H9 (cell line): Measurements from ENCODE around the gene AR. TPM values are rescaled to one million over a fixed set of nuclear protein-coding genes. Genes with fewer than 3 reads are reported as not detected.

Source experiments
- DNase-seq: peaks from one replicate; pipeline ENCODE4 v3.0.0-alpha.2; 2017
- H2AFZ ChIP-seq: one replicate; pipeline ENCODE4 v1.6.1; 2013; ENCODE audit warnings: mild to moderate bottlenecking, low read length, control low read depth, moderate library complexity
- H2AK5ac ChIP-seq: 2 replicates; pipeline ENCODE4 v1.6.1; 2013; ENCODE audit warnings: low read length, control low read depth, mixed read lengths; ENCODE audit not compliant: insufficient read length
- H2BK120ac ChIP-seq: one replicate; pipeline ENCODE4 v1.6.1; 2013; ENCODE audit warnings: low read depth, mild to moderate bottlenecking, low read length, control low read depth, inconsistent platforms; ENCODE audit not compliant: poor library complexity, severe bottlenecking
- H2BK12ac ChIP-seq: 2 replicates; pipeline ENCODE4 v1.6.1; 2013; ENCODE audit warnings: low read length, control low read depth, mixed read lengths, low read depth; ENCODE audit not compliant: insufficient read length
- H2BK15ac ChIP-seq: 2 replicates; pipeline ENCODE4 v1.6.1; 2013; ENCODE audit warnings: low read depth, low read length, control low read depth
- H2BK20ac ChIP-seq: one replicate; pipeline ENCODE4 v1.6.1; 2013; ENCODE audit warnings: low read depth, mild to moderate bottlenecking, low read length, control low read depth, inconsistent platforms; ENCODE audit not compliant: poor library complexity, severe bottlenecking
- H2BK5ac ChIP-seq: 2 replicates; pipeline ENCODE4 v1.6.1; 2013; ENCODE audit warnings: low read length, control low read depth, mixed read lengths; ENCODE audit not compliant: insufficient read length
- H3K14ac ChIP-seq: 2 replicates; pipeline ENCODE4 v1.6.1; 2013; ENCODE audit warnings: low read length, control low read depth; ENCODE audit not compliant: insufficient read depth
- H3K18ac ChIP-seq: 2 replicates; pipeline ENCODE4 v1.6.1; 2013; ENCODE audit warnings: low read depth, mild to moderate bottlenecking, mixed read lengths, low read length, control low read depth; ENCODE audit not compliant: insufficient read length
- H3K23ac ChIP-seq: 2 replicates; pipeline ENCODE4 v1.6.1; 2013; ENCODE audit warnings: low read length, control low read depth, mixed read lengths, low read depth; ENCODE audit not compliant: insufficient read length
- H3K23me2 ChIP-seq: 2 replicates; pipeline ENCODE4 v1.6.1; 2013; ENCODE audit warnings: low read depth, mild to moderate bottlenecking, mixed read lengths, low read length, control low read depth; ENCODE audit not compliant: insufficient read length, poor library complexity, severe bottlenecking
- H3K27ac ChIP-seq: 2 replicates; pipeline ENCODE4 v1.5.1; 2013; ENCODE audit warnings: low read length, control low read depth, mixed read lengths, low read depth; ENCODE audit not compliant: insufficient read length
- H3K27me3 ChIP-seq: 2 replicates; pipeline ENCODE4 v1.6.1; 2013; ENCODE audit warnings: low read length, control low read depth, inconsistent platforms; ENCODE audit not compliant: insufficient read depth
- H3K4ac ChIP-seq: 2 replicates; pipeline ENCODE4 v1.6.1; 2013; ENCODE audit warnings: low read depth, mild to moderate bottlenecking, control low read depth, inconsistent platforms, low read length, moderate library complexity
- H3K4me1 ChIP-seq: 2 replicates; pipeline ENCODE4 v1.6.1; 2013; ENCODE audit warnings: low read length, control low read depth, inconsistent platforms; ENCODE audit not compliant: insufficient read depth
- H3K4me2 ChIP-seq: 2 replicates; pipeline ENCODE4 v1.6.1; 2013; ENCODE audit warnings: low read length, control low read depth, mixed read lengths; ENCODE audit not compliant: insufficient read length, insufficient read depth
- H3K56ac ChIP-seq: 2 replicates; pipeline ENCODE4 v1.6.1; 2013; ENCODE audit warnings: low read depth, mild to moderate bottlenecking, mixed read lengths, low read length, control low read depth; ENCODE audit not compliant: insufficient read length
- H3K79me1 ChIP-seq: 2 replicates; pipeline ENCODE4 v1.6.1; 2013; ENCODE audit warnings: low read depth, mild to moderate bottlenecking, moderate library complexity, low read length, control low read depth, inconsistent platforms; ENCODE audit not compliant: insufficient read depth, poor library complexity, severe bottlenecking
- H3K79me2 ChIP-seq: 2 replicates; pipeline ENCODE4 v1.6.1; 2013; ENCODE audit warnings: low read length, control low read depth, inconsistent platforms; ENCODE audit not compliant: insufficient read depth
- H3K9ac ChIP-seq: 2 replicates; pipeline ENCODE4 v1.6.1; 2013; ENCODE audit warnings: low read length, control low read depth, mixed read lengths; ENCODE audit not compliant: insufficient read length; ENCODE audit errors: extremely low read depth
- H3K9me3 ChIP-seq: one replicate; pipeline ENCODE4 v1.6.1; 2013; ENCODE audit warnings: low read depth, low read length, inconsistent platforms; ENCODE audit not compliant: control insufficient read depth
- H3T11ph ChIP-seq: one replicate; pipeline ENCODE4 v1.6.1; 2013; ENCODE audit warnings: mild to moderate bottlenecking, low read length, control low read depth, inconsistent platforms
- H4K20me1 ChIP-seq: one replicate; pipeline ENCODE4 v1.6.1; 2013; ENCODE audit not compliant: control insufficient read depth, insufficient read length, insufficient read depth
- H4K5ac ChIP-seq: 2 replicates; pipeline ENCODE4 v1.6.1; 2013; ENCODE audit warnings: low read depth, mild to moderate bottlenecking, mixed read lengths, low read length, control low read depth; ENCODE audit not compliant: insufficient read length
- H4K8ac ChIP-seq: replicated peaks from 2 replicates; pipeline ENCODE4 v1.6.1; 2013; ENCODE audit warnings: low read length, control low read depth, mixed read lengths, low read depth; ENCODE audit not compliant: insufficient read length
- H4K91ac ChIP-seq: 2 replicates; pipeline ENCODE4 v1.6.1; 2013; ENCODE audit warnings: low read depth, mild to moderate bottlenecking, moderate library complexity, mixed read lengths, low read length, control low read depth; ENCODE audit not compliant: insufficient read length
- H3K27ac Mint-ChIP-seq, 3 experiments: 2 replicates in 2 of 3; 3 replicates in 1 of 3; pipeline ENCODE4 v1.8.0; 2020 to 2021; ENCODE audit warnings: mixed read lengths in 3 of 3, mild to moderate bottlenecking in 1 of 3, moderate library complexity in 1 of 3
- H3K27me3 Mint-ChIP-seq: 2 replicates; pipeline ENCODE4 v1.8.0; 2021; ENCODE audit warnings: low read depth, mild to moderate bottlenecking, moderate library complexity, mixed read lengths
- H3K36me3 Mint-ChIP-seq, 3 experiments: 2 replicates in 2 of 3; 3 replicates in 1 of 3; pipeline ENCODE4 v1.8.0; 2020 to 2021; ENCODE audit warnings: low read depth in 3 of 3, mixed read lengths in 3 of 3; ENCODE audit not compliant: insufficient read depth in 1 of 3
- H3K4me1 Mint-ChIP-seq, 2 experiments: 2 replicates each; pipeline ENCODE4 v1.8.0; 2020; ENCODE audit warnings: mixed read lengths in 2 of 2
- H3K4me3 Mint-ChIP-seq, 2 experiments: 2 replicates in 1 of 2; 3 replicates in 1 of 2; pipeline ENCODE4 v1.8.0; 2020 to 2021; ENCODE audit warnings: mild to moderate bottlenecking in 2 of 2, mixed read lengths in 2 of 2, moderate library complexity in 1 of 2
- H3K9me3 Mint-ChIP-seq, 2 experiments: 2 replicates in 1 of 2; 3 replicates in 1 of 2; pipeline ENCODE4 v1.8.0; 2020; ENCODE audit warnings: mild to moderate bottlenecking in 2 of 2, mixed read lengths in 2 of 2, moderate library complexity in 1 of 2
- CTCF ChIP-seq: fragments of 200-600 bp; sonication (generic); conservative IDR thresholded peaks from 3 replicates; pipeline ENCODE4 v1.8.0; 2021; ENCODE audit warnings: antibody characterized with exemption, mild to moderate bottlenecking
- WGBS: extraction: QIAGEN DNeasy Blood & Tissue Kit; methylation state at CpG from one replicate; pipeline ENCODE4 v1.1.7; 2013; ENCODE audit warnings: missing lambda C conversion rate, low lambda C conversion rate, mixed read lengths; ENCODE audit not compliant: insufficient read length; ENCODE audit errors: extremely low coverage; 5-methylcytosine and 5-hydroxymethylcytosine counted together
- total RNA-seq: library from RNA; stranded (reverse); gene quantifications from 2 replicates; pipeline ENCODE4 v1.2.1, GENCODE V29; 2021

Gene AR
- total RNA-seq, 1 experiment from 2014 or later: 3.5 TPM

DNA sequence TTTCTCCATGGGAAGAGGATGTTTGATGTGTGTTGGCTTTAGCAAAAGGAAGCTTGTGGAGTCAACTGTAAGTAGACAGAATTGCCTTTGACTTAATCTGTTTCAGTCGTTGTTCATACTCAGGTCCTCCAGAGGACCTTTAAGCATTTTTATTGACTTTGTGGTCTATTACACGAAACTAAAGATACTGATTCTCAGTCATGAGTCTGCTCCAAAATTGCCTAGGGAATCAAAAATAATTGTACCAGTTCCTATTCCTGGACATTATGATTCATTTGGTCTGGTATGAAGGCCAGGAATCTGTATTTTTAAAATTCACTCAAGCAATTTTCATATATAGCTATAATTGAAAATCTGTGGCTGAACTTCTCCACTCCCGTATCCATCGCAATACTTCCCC, 38.6 kb downstream of the AR start:
- Mint-ChIP-seq H3K4me3 (no peak overlapping the region), H3K4me1 (peaks cover 7 to 15% of the 10 kb centered on the region in 2 experiments; a peak in 3 of 4 replicates), H3K27ac (no peak overlapping the region), H3K9me3 (peaks cover 59 to 62% of the 10 kb centered on the region in 2 experiments), H3K27me3 (no peaks in the 10 kb centered on the region), H3K36me3 (peaks cover 0 to 3% (median 3%) of the 10 kb centered on the region in 3 experiments; a peak in 4 of 7 replicates)
- no peak overlapping the region for H3K27ac ChIP-seq
- no peak for DNase-seq
- no peak overlapping the region for H2BK5ac ChIP-seq
- H2BK12ac ChIP-seq: no peak overlapping the region
- H2BK20ac ChIP-seq: no peak overlapping the region
- H3K4me1 ChIP-seq: no peaks in the 10 kb centered on the region; the same call in 1 of the 2 replicates
- H4K20me1 ChIP-seq: no peaks in the 10 kb centered on the region
- H2AK5ac ChIP-seq: no peak overlapping the region
- H3K9me3 ChIP-seq: peaks cover 46% of the 10 kb centered on the region
- no peaks in the 10 kb centered on the region for H3K23me2 ChIP-seq
- H3K14ac ChIP-seq: no peak overlapping the region
- no peak overlapping the region for H3K4ac ChIP-seq
- H3K79me1 ChIP-seq: peaks cover 2% of the 10 kb centered on the region
- H3K4me2 ChIP-seq: no peak overlapping the region
- WGBS: no CpG with 5 or more reads among the region's 4 CpGs
- TF ChIP-seq CTCF: no peak
- no peak overlapping the region for H2AFZ ChIP-seq
- no peak overlapping the region for H3K9ac ChIP-seq
- H2BK120ac ChIP-seq: no peak overlapping the region
- no peak overlapping the region for H3K18ac ChIP-seq
- no peak overlapping the region for H3K23ac ChIP-seq
- H2BK15ac ChIP-seq: no peak overlapping the region
- H3K27me3 ChIP-seq: no peaks in the 10 kb centered on the region
- H4K5ac ChIP-seq: no peak overlapping the region
- no peak overlapping the region for H4K8ac ChIP-seq
- H4K91ac ChIP-seq: no peak overlapping the region
- no peak overlapping the region for H3K56ac ChIP-seq
- no peaks in the 10 kb centered on the region for H3K79me2 ChIP-seq
- H3T11ph ChIP-seq: no peak overlapping the region
